GM23338 (cell line): ENCODE measurements around the gene MAGI1.

ENCODE experiments used
- CTCF ChIP-seq, 2 experiments: fragments of 200-600 bp in 1 of 2; sonication (generic) in 1 of 2; conservative IDR thresholded peaks; 2 replicates each; pipeline versions ENCODE4 v1.5.1 to v1.6.1; 2016 to 2017; ENCODE audit warnings: antibody characterized with exemption in 2 of 2, low read depth in 2 of 2, mild to moderate bottlenecking in 2 of 2, moderate library complexity in 1 of 2
- EZH2 ChIP-seq: fragments of 200-600 bp; sonication (generic); IDR thresholded peaks from one replicate; pipeline ENCODE4 v1.8.0; 2017; ENCODE audit warnings: antibody characterized with exemption, mild to moderate bottlenecking, low read depth; ENCODE audit not compliant: unreplicated experiment
- POLR2AphosphoS5 ChIP-seq: IDR thresholded peaks from 2 replicates; pipeline ENCODE4 v1.6.1; 2016; ENCODE audit warnings: antibody characterized with exemption, low read depth
- REST ChIP-seq: IDR thresholded peaks from one replicate; pipeline ENCODE4 v1.6.1; 2018; ENCODE audit warnings: antibody characterized with exemption; ENCODE audit not compliant: unreplicated experiment

GRCh38 chr3:65808824-65809223, 229.9 kb downstream of the MAGI1 start:
- no peak for TF ChIP-seq CTCF (conservative IDR thresholded peaks at IDR 0.05; ENCODE audit: low read depth in 2 of 2)
- TF ChIP-seq REST: no peak
- TF ChIP-seq EZH2: no peak
- TF ChIP-seq POLR2AphosphoS5: no peak
